Upper lobe of left lung (tissue), 6 donors: ENCODE measurements around the gene NRDC. TPM values are rescaled to one million over a fixed set of nuclear protein-coding genes. Genes with fewer than 3 reads are reported as not detected.

Experiments
- ATAC-seq, 2 donors: fragments of 200-7000 bp; cut with Tn5 transposase; one replicate each; pipeline ENCODE4 v1.9.1; 2022; ENCODE audit warnings: mild to moderate bottlenecking in 2 of 2, moderate library complexity in 2 of 2; ENCODE audit not compliant: low FRiP score in 2 of 2
- DNase-seq, 2 donors: peaks; one replicate each; pipeline ENCODE4 v3.0.0-alpha.2; 2019 to 2020
- H3K27ac ChIP-seq, 4 donors: fragments of 200-600 bp; sonication (generic); one replicate each; pipeline ENCODE4 v1.5.1; 2016 to 2019
- H3K27me3 ChIP-seq, 4 donors: fragments of 200-600 bp; sonication (generic); one replicate each; pipeline ENCODE4 v1.5.1; 2017 to 2019
- H3K36me3 ChIP-seq, 4 donors: fragments of 200-600 bp; sonication (generic); one replicate each; pipeline ENCODE4 v1.5.1; 2016 to 2019
- H3K4me1 ChIP-seq, 4 donors: fragments of 200-600 bp; sonication (generic); one replicate each; pipeline ENCODE4 v1.5.1; 2018 to 2019
- H3K4me3 ChIP-seq, 4 donors: fragments of 200-600 bp; sonication (generic); one replicate each; pipeline ENCODE4 v1.5.1; 2017 to 2019; ENCODE audit warnings: mild to moderate bottlenecking in 2 of 4, moderate library complexity in 1 of 4
- H3K9me3 ChIP-seq, 4 donors: fragments of 200-600 bp; sonication (generic); one replicate each; pipeline ENCODE4 v1.5.1; 2018 to 2019
- CTCF ChIP-seq, 6 experiments: fragments of 450-650 bp in 4 of 6; fragments of 200-600 bp in 2 of 6; sonication (generic) in 2 of 6; IDR thresholded peaks; one replicate each; pipeline ENCODE4 v1.5.1; 2016 to 2019; ENCODE audit warnings: antibody characterized with exemption in 6 of 6
- EP300 ChIP-seq, 4 donors: sonication (generic); formaldehyde crosslinking; IDR thresholded peaks; one replicate each; pipeline ENCODE4 v1.5.1; 2017; ENCODE audit warnings: antibody characterized with exemption in 4 of 4, control low read depth in 2 of 4
- POLR2A ChIP-seq, 4 donors: fragments of 450-650 bp; IDR thresholded peaks; one replicate each; pipeline ENCODE4 v1.5.1; 2016 to 2017; ENCODE audit warnings: antibody characterized with exemption in 4 of 4, mild to moderate bottlenecking in 2 of 4
- POLR2AphosphoS5 ChIP-seq, 2 donors: sonication (generic); formaldehyde crosslinking; IDR thresholded peaks; one replicate each; pipeline ENCODE4 v1.5.1; 2017; ENCODE audit warnings: antibody characterized with exemption in 2 of 2
- WGBS, 2 donors: methylation state at CpG; one replicate each; pipeline ENCODE4 v1.1.5; 2017 to 2018; 5-methylcytosine and 5-hydroxymethylcytosine counted together
- total RNA-seq, 6 donors: library from RNA; depleted of rRNA in 4 of 6; stranded (reverse); fragments of >200 nt in 4 of 6; gene quantifications; one replicate each; pipeline versions ENCODE4 v1.1.0 to v1.2.1, GENCODE V29; 2016 to 2021
- donor health status: DM: no; HTN: no; CAD: no; lungs with moderate emphysema.
- donor health status: DM: no; HTN: yes; CAD: no; lungs with severe emphysema.

The NRDC gene
- total RNA-seq, 6 donors from 2014 or later, result 52.5 to 149 (median 106) TPM

- no peak overlapping the region for H3K27ac ChIP-seq
- no peak for TF ChIP-seq CTCF (IDR thresholded peaks at IDR 0.05)
- TF ChIP-seq POLR2A (IDR thresholded peaks at IDR 0.05), result no peak
- TF ChIP-seq POLR2AphosphoS5 (IDR thresholded peaks at IDR 0.05), result no peak
- no peak for TF ChIP-seq EP300 (IDR thresholded peaks at IDR 0.05)
- H3K9me3 ChIP-seq, result no peaks in the 10 kb centered on the region
- no peak for DNase-seq
- WGBS, 2 donors, result 86 to 89% methylated on average over 3 of the region's 3 CpGs
- ATAC-seq, result no peak
- no peak overlapping the region for H3K4me3 ChIP-seq
- peaks cover 0 to 27% (median 1%) of the 10 kb centered on the region in 4 donors for H3K36me3 ChIP-seq
- no peaks in the 10 kb centered on the region for H3K27me3 ChIP-seq
- H3K4me1 ChIP-seq, result no peaks in the 10 kb centered on the region
These were observed 117.7 kb downstream of the NRDC start for GRCh38 chr1:51760872-51761271.

DNA sequence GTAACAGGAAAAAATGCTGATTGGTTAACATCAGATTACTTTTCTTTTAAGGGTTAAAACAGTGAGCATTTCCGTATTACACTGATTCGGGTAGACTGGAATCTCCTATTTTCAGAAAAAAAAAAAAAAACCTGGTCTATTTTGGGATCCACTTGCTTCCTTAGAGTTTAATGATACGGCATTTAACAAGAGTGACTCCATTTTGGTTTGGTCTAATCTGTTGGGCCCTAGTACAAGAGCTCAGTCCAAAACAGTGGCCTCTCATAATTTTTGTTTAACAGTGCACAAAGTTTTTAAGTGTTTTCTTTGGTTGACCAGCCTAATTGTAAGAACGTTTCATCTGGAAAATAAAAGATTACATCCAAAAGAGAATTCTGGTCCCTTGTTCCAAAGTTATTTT is 120.2 kb downstream of the NRDC start:
- ATAC-seq (no peak), DNase-seq (no peak)
- WGBS, 2 donors, result 84 to 93% methylated on average over 4 of the region's 4 CpGs
- no peaks in the 10 kb centered on the region for H3K4me1 ChIP-seq
- H3K4me3 ChIP-seq, result no peak overlapping the region
- TF ChIP-seq EP300 (IDR thresholded peaks at IDR 0.05) (no peak), POLR2A (IDR thresholded peaks at IDR 0.05) (no peak), POLR2AphosphoS5 (IDR thresholded peaks at IDR 0.05) (no peak), CTCF (IDR thresholded peaks at IDR 0.05) (no peak)
- H3K9me3 ChIP-seq, result no peaks in the 10 kb centered on the region
- H3K27ac ChIP-seq, result no peak overlapping the region
- peaks cover 0 to 14% (median 0%) of the 10 kb centered on the region in 4 donors for H3K36me3 ChIP-seq
- no peaks in the 10 kb centered on the region for H3K27me3 ChIP-seq

- Histone ChIP-seq H3K9me3 (no peaks in the 10 kb centered on the region), H3K27me3 (no peaks in the 10 kb centered on the region), H3K4me3 (no peak overlapping the region), H3K4me1 (no peaks in the 10 kb centered on the region), H3K27ac (no peak overlapping the region), H3K36me3 (peaks cover 0 to 9% (median 1%) of the 10 kb centered on the region in 4 donors)
- DNase-seq (no peak), ATAC-seq (no peak)
- TF ChIP-seq CTCF (IDR thresholded peaks at IDR 0.05) (no peak), POLR2A (IDR thresholded peaks at IDR 0.05) (no peak), POLR2AphosphoS5 (IDR thresholded peaks at IDR 0.05) (no peak), EP300 (IDR thresholded peaks at IDR 0.05) (no peak)
- 93 to 97% methylated on average over 2 of the region's 2 CpGs for WGBS, 2 donors
These were observed 122.2 kb downstream of the NRDC start for GRCh38 chr1:51756290-51756689.

DNA sequence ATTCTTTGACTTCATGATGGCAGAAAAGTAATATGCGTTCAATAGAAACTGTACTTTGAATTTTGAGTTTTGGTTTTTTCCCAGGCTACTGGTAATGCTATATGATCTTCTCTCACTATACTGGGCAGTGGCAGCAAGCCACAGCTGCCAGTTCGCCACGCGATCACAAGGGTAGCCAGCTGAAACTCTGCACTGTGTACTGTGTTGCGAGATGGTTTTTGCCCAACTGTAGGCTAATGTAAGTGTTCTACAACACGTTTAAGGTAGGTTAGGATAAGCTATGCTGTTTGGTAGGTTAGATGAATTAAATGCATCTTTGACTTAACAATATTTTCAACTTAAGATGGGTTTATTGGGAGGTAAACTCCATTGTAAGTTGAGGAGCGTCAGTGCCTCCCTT is 123.1 kb downstream of the NRDC start:
- H3K4me1 ChIP-seq, result no peaks in the 10 kb centered on the region
- H3K36me3 ChIP-seq, result peaks cover 0 to 14% (median 1%) of the 10 kb centered on the region in 4 donors
- WGBS, 2 donors, result 96 to 98% methylated on average over 7 of the region's 7 CpGs
- no peaks in the 10 kb centered on the region for H3K27me3 ChIP-seq
- no peak for ATAC-seq
- no peak overlapping the region for H3K27ac ChIP-seq
- no peak overlapping the region for H3K4me3 ChIP-seq
- TF ChIP-seq CTCF (IDR thresholded peaks at IDR 0.05) (no peak), POLR2A (IDR thresholded peaks at IDR 0.05) (no peak), EP300 (IDR thresholded peaks at IDR 0.05) (no peak), POLR2AphosphoS5 (IDR thresholded peaks at IDR 0.05) (no peak)
- DNase-seq, result no peak
- no peaks in the 10 kb centered on the region for H3K9me3 ChIP-seq

GRCh38 chr1:51754666-51755065 is 123.9 kb downstream of the NRDC start:
- Histone ChIP-seq H3K4me1 (no peaks in the 10 kb centered on the region), H3K27me3 (no peaks in the 10 kb centered on the region), H3K36me3 (peaks cover 0 to 15% (median 1%) of the 10 kb centered on the region in 4 donors), H3K4me3 (no peak overlapping the region), H3K27ac (no peak overlapping the region), H3K9me3 (no peaks in the 10 kb centered on the region)
- TF ChIP-seq POLR2AphosphoS5 (IDR thresholded peaks at IDR 0.05), result no peak
- whole genome bisulfite sequencing, 2 donors, result 97 to 98% methylated on average over 3 of the region's 3 CpGs
- ATAC-seq (no peak), DNase-seq (no peak)
